T-helper 1 cell (primary cell): ENCODE measurements around the gene CADPS.

Experiments
- DNase-seq, 5 donors: peaks; one replicate each; pipeline ENCODE4 v3.0.0-alpha.2; 2012 to 2020
- total RNA-seq, 4 donors: gene quantifications; one replicate each; lab custom pipeline; 2026; lab: John Stamatoyannopoulos, UW

Gene CADPS
- 0 to 0.08 (median 0) reads per million in 4 donors for total RNA-seq

DNA sequence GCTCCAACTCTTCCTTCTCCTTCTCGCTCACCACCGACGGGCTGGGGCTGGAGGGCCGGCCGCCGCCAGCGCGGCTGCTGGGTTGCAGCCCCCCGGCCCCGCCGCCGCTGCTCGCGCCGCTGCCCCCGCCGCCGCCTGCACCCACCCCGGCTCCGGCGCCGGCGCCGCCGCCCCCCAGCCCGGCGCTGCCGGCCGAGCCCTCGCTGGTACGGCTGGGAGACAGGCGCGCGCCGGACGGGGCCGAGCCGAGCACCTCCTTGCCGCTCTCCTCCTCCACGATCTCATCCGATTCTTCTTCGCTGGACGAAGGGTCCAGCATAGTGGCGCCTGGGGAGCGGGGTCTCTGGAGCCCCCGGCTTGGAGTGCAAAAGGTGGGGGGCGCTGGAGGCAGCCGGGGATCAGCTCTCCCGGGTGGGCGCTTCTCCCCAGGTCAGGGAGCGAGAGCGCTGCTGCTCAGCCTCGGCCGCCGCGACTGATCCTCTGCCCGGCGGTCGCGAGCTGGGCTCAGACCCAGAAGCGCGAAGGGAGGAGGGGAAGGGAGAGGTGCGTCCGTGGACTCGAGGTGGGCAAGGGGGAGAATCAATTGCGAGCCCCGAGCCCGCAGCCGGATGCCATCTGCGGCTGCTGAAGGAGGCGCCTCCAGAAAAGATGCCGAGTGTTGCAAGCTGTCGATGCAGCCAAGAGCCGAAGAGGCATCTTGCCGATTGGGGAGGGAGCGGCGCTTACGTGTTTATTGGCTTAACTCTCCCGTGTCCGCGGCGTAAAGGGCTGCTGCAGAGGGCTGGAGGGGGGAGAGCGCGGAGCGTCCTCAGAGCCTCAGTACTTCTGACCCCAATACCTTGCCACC, at the start of gene CADPS:
TSS of gene CADPS (minus strand) at position 706 of the 847 bp plus-strand sequence. CDS start at position 319, 387 bp downstream.
- no peak for DNase-seq

- DNase-seq: no peak
Observed at GRCh38 chr3:62923066-62923465, 47.9 kb upstream of the CADPS start.

- DNase-seq: no peak
Observed at GRCh38 chr3:62922326-62922725, 47.1 kb upstream of the CADPS start.

GRCh38 chr3:62920466-62920784, 45.2 kb upstream of the CADPS start:
- DNase-seq: no peak

DNA sequence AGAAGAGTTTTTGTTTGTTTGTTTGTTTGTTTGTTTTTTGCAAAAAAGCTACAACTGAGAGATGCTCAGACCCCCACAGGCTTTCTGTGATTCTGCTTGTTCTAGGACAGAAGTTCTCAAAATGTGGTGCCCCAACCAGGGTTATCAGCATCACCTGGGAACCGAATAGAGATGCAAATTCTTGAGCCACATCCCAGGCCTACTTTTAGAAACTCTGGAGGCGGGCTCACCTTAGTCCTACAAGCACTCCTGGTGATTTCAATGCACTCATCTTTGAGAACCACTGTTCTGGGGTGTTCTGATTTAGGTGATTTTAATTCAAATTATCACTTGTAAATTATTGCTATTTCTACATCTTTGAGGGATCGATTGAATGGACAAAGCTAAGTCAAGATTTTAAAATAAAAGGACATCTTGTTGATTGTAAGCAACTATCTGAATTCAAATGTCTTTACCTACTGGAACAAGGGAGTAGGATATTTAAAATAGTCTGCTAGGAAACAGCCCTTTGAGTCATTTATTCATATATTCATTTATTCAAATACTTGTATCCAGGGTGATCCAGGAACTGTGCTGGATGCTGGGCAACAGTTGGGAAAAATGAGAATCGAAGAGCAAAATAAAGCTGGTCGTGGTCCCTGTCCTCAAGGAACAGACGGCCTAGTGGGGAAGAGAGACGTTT, 44.7 kb upstream of the CADPS start:
- no peak for DNase-seq

- no peak for DNase-seq
Observed at GRCh38 chr3:62918777-62919176, 43.6 kb upstream of the CADPS start.

GRCh38 chr3:62918131-62918530, 42.9 kb upstream of the CADPS start:
- no peak for DNase-seq

GRCh38 chr3:62911526-62911925, 36.3 kb upstream of the CADPS start:
- no peak for DNase-seq

DNA sequence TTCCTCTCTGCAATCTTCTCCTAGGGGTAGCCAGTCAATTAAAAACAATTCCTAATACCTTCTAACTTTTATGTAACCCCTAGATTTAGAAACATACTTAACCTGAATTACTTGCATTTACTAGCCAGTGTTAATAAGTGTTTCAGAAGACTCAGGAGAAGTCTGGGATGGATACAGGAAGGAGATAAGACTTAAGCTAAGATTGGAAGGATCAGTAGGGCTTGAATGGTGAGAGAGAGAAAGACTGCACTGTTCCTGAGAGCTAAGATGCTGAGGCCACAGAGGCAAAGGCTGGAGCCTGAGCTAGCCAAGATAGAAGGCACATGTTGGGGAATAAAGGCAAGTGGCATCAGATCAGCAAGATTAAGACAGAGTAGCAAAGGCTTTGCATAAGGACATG, 30.1 kb upstream of the CADPS start:
- DNase-seq: no peak

- no peak for DNase-seq
Observed at GRCh38 chr3:62898530-62899496, 23.6 kb upstream of the CADPS start.

GRCh38 chr3:62895901-62896300, 20.7 kb upstream of the CADPS start:
- no peak for DNase-seq

DNA sequence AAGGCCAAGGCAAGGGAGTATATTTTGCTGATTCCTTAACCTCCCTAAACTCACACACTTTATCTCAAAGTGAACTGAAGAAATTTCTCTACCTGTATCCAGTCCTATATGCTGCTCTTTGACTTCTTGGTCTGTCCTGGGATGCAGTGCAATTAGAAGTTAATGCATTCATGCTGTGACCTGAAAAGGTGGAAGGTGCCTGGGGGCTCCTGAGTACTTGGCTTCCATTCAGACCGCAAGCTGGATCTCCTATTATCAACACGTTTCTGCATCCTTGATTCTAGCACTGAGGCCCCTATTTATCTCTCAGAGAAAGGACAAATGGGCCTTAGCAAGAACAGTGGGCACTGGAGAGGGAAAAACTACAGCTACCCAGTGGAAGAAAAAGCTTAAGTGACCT, 17.7 kb upstream of the CADPS start:
- DNase-seq: no peak

DNA sequence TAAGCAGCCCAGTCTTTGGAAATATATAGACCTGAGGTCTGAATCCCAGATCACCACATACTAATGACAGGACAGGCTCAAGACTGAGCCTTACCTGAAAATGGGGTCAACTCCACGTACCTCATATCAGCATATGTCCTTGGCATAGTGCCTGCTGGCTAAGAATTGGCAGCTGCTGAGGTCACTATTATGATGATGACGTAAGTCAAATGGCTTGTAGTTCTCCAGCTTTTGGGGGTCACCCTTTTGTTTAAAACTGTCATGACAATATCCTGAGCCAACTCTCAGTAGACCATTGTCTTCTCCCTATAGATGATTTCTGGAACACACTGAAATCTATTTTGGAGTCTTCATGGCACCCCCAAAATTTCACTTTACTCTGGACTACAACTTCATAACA, 16.8 kb upstream of the CADPS start:
- DNase-seq: no peak

- DNase-seq: no peak
Observed at GRCh38 chr3:62888778-62889177, 13.6 kb upstream of the CADPS start.

GRCh38 chr3:62888180-62888579, 13.0 kb upstream of the CADPS start:
- DNase-seq: no peak

DNA sequence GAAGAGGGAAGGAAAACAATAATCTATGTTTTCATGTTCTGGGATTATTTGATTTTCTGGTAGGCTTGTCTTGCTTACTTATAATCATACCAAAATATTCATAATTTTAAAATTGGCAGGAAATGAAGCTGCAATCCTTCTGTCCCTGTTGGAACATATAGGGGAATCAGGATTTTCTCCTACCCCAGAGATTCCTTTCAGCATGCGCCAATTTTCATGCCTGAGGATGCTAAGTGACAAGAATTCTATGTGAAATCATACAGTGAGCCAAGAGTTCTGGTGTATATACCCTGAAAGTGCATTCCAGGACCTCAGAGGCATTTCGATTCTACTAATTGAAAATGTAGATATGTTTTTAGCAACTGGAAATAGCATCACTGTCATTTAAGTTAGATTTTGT, 9.9 kb upstream of the CADPS start:
- DNase-seq: no peak

- no peak for DNase-seq
Observed at GRCh38 chr3:62884096-62884870, 9.1 kb upstream of the CADPS start.

GRCh38 chr3:62882676-62883200, 7.5 kb upstream of the CADPS start:
- DNase-seq: no peak

DNA sequence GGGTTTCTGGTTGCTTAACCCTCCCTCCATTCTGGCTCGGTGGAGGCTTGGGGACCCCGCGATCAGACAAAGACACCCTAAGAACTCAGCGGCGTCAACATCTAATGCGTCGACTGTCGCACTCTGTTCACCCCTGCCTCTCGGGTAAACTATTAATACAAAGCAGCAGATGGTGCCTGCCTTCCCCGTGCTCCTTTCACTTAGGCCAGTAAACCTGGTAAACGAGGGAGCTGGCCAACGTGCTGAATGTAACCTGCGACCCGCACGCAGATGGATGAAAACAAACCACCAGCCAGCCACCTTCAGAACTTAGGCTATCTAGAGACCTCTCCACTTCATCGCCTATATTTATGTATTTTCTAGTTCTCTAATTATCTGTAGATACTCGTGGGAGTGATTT, 848 bp upstream of the CADPS start:
- DNase-seq: no peak

- no peak for DNase-seq
Observed at GRCh38 chr3:62875558-62876002, 364 bp upstream of the CADPS start.

- peak in 1 of 5 donors; percentile 1 for DNase-seq
Observed at GRCh38 chr3:62873761-62874710, 1.2 kb downstream of the CADPS start.
